BE2C (cell line): Measurements from ENCODE around the gene IGFBP4.

Experiments
- DNase-seq: peaks from one replicate; pipeline ENCODE4 v3.0.0-alpha.2; 2020
- H3K27me3 ChIP-seq: fragments of 250-450 bp; sonication (Bioruptor Pico); 2 replicates; pipeline ENCODE4 v1.5.1; 2020; ENCODE audit warnings: mild to moderate bottlenecking
- H3K36me3 ChIP-seq: fragments of 250-450 bp; sonication (Bioruptor Pico); 2 replicates; pipeline ENCODE4 v1.5.1; 2020; ENCODE audit warnings: mild to moderate bottlenecking
- H3K4me1 ChIP-seq: fragments of 250-450 bp; sonication (Bioruptor Pico); 2 replicates; pipeline ENCODE4 v1.5.1; 2020
- H3K4me3 ChIP-seq: 2 replicates; pipeline ENCODE4 v1.5.1; 2011; ENCODE audit warnings: low read depth, low read length
- H3K9me3 ChIP-seq: fragments of 250-450 bp; sonication (Bioruptor Pico); 2 replicates; pipeline ENCODE4 v1.5.1; 2020
- TF ChIP-seq, protein P1 (sequence below): IDR thresholded peaks from 2 replicates; pipeline ENCODE4 v1.5.1; 2012; ENCODE audit warnings: mild to moderate bottlenecking, low read depth, low read length

IGFBP4 gene

DNA sequence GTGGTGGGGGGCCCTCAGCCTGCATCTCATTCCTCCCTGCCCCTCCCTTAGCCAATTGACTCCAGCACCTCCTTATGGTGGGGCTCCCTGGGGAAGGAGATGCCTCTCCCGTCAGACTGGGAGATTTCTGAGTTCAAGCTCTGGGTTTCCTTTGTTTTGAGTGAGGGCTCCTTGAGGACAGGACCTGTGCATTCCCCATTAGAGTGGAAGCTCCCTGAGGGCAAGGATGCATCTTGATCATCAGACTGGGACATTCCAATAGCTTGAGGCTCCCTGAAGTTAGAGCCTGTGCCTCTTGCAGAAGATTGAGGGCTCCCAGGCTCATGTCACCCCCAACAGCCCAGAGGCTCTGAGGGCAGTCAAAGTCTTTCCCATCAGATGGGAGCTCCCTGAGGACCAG is 34.5 kb downstream of the IGFBP4 start:
- DNase-seq: no peak
- peaks cover 7% of the 10 kb centered on the region for H3K4me1 ChIP-seq
- H3K9me3 ChIP-seq: no peaks in the 10 kb centered on the region
- no peaks in the 10 kb centered on the region for H3K36me3 ChIP-seq
- no peak overlapping the region for H3K4me3 ChIP-seq
- TF ChIP-seq, protein P1, sequence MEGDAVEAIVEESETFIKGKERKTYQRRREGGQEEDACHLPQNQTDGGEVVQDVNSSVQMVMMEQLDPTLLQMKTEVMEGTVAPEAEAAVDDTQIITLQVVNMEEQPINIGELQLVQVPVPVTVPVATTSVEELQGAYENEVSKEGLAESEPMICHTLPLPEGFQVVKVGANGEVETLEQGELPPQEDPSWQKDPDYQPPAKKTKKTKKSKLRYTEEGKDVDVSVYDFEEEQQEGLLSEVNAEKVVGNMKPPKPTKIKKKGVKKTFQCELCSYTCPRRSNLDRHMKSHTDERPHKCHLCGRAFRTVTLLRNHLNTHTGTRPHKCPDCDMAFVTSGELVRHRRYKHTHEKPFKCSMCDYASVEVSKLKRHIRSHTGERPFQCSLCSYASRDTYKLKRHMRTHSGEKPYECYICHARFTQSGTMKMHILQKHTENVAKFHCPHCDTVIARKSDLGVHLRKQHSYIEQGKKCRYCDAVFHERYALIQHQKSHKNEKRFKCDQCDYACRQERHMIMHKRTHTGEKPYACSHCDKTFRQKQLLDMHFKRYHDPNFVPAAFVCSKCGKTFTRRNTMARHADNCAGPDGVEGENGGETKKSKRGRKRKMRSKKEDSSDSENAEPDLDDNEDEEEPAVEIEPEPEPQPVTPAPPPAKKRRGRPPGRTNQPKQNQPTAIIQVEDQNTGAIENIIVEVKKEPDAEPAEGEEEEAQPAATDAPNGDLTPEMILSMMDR: no peak
- no peaks in the 10 kb centered on the region for H3K27me3 ChIP-seq

DNA sequence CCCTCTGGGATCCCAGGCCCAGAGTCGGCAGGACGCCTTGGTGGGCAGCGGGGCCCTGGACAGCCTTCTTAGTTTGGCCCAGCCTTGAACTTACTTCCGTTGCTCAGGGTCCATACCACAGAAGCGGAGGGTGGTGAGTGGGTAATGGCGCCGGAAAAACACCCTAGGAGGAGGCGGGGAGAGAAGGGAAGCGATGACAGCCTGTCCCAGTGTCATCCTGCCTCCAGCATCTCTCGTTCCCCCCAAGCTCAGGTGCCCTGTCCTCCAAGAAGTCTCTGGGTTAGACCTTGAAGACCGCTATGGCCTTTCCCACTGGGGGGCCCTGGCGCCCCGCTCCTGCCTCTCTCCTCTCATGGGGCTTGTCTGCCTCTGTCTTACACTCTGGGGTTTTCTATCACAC is 35.2 kb downstream of the IGFBP4 start:
- no peak for DNase-seq

DNA sequence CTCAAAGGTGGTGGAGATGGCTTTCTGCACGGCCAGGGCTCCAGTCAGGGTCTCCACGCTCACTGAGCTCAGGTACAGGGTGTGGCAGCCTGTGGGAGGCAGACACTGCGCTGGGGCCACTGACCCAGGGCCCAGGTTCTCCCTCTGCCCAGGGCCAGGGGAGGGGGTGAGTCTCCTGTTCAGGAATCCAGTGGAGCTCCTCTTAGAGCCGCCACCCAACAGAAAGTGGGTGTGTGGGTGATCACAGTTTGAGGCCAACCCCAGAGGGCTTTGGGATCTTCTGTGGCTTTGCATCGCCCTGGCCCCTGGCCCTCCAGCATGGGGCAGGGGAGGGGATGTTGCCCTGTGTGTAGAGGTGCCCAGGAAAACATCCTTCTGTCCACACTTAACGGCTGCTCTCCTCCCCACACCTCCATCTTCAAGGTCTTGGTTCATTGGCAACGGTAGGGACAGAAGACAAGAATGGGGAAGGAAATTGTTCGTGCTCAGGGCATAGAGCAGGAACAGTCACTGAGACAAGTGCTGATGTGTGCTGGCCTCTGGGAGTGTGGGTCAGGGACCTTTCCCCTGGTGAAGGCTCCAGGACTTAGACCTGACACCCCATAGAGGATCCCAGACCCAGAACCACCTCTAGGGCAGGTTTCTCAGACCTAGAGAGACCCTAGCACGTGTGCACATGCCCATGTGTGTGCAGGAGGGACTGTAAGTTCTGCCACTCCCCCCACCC is 36.7 kb downstream of the IGFBP4 start:
- TF ChIP-seq, protein P1: no peak
- no peaks in the 10 kb centered on the region for H3K27me3 ChIP-seq
- H3K9me3 ChIP-seq: no peaks in the 10 kb centered on the region
- H3K4me3 ChIP-seq: no peak overlapping the region
- DNase-seq: no peak
- peaks cover 11% of the 10 kb centered on the region for H3K4me1 ChIP-seq
- no peaks in the 10 kb centered on the region for H3K36me3 ChIP-seq

More for the DNA sequence above, 35.2 kb downstream of the IGFBP4 start:
- H3K27me3 ChIP-seq: no peaks in the 10 kb centered on the region
- no peak overlapping the region for H3K4me3 ChIP-seq
- peaks cover 7% of the 10 kb centered on the region for H3K4me1 ChIP-seq
- H3K36me3 ChIP-seq: no peaks in the 10 kb centered on the region
- TF ChIP-seq, protein P1: no peak
- H3K9me3 ChIP-seq: no peaks in the 10 kb centered on the region

DNA sequence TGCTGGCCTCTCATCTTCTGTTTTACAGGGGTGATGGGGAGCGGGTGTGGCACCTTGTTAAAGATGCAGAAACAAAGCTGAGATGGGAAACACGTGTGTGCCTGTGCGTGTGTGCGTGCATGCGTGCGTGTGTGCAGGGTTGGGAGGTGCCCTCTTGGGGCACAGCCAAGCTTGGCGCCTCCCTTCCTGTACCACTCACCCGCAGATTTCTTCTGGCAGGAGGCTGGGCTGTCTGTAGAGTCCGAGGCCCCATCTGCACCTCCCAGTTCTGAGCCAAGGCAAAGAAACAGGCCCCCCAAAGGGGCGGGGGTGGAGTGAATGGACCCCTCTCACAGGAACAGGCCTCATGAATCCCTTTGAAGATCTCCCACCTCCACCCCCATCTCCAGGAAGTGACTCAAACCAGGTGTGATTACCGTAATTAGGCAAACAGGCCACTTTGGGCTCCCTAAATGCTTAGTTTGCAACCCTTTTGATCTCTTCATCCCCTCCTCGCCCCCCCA is 37.3 kb downstream of the IGFBP4 start:
- no peak overlapping the region for H3K4me3 ChIP-seq
- H3K27me3 ChIP-seq: no peaks in the 10 kb centered on the region
- TF ChIP-seq, protein P1: no peak
- DNase-seq: no peak
- no peaks in the 10 kb centered on the region for H3K36me3 ChIP-seq
- peaks cover 7% of the 10 kb centered on the region for H3K4me1 ChIP-seq
- no peaks in the 10 kb centered on the region for H3K9me3 ChIP-seq

DNA sequence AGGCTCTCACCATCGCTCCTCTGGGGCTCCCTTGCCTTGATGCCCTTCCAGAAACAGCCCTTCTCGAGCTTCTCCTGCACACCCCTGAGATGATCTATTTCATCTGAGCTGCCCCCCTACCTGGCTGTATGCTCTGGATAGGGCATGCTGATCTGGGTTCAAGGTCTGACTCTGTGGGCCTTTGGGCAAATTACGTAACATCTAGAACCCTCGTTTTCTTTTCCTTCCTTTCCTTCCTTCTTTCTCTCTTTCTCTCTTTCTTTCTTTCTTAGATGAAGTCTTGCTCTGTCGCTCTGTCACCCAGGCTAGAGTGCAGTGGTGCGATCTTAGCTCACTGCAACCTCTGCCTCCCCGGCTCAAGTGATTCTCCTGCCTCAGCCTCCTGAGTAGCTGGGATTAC is 37.9 kb downstream of the IGFBP4 start:
- Histone ChIP-seq H3K36me3 (no peaks in the 10 kb centered on the region), H3K4me1 (peaks cover 4% of the 10 kb centered on the region; the same call in 1 of the 2 replicates), H3K4me3 (no peak overlapping the region), H3K9me3 (no peaks in the 10 kb centered on the region), H3K27me3 (no peaks in the 10 kb centered on the region)
- DNase-seq: no peak
- TF ChIP-seq, protein P1: no peak

DNA sequence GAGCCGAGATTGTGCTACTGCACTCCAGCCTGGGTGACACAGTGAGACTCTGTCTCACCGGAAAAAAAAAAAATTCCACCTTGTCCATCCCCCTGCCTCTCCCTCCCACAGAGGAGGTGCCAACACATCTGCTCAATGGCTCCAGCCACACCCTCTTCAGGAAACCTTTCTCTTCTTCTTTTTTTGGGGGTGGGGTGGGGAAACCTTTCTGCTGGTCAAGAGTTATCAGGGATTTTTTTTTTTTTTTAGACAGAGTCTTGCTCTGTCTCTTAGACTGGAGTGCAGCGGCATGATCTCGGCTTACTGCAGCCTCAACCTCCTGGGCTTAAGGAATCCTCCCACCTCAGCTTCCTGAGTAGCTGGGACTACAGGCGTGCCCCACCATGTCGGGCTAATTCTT is 39.5 kb downstream of the IGFBP4 start:
- no peak for DNase-seq
- Histone ChIP-seq H3K9me3 (no peaks in the 10 kb centered on the region), H3K27me3 (no peaks in the 10 kb centered on the region), H3K36me3 (no peaks in the 10 kb centered on the region), H3K4me1 (peaks cover 4% of the 10 kb centered on the region; the same call in 1 of the 2 replicates), H3K4me3 (no peak overlapping the region)
- TF ChIP-seq, protein P1: no peak
